ENCODE measurements around the gene FAM174C.

- TF ChIP-seq CTCF (IDR thresholded peaks at IDR 0.05) (no peak), POLR2AphosphoS5 (IDR thresholded peaks at IDR 0.05) (peak; percentile 6 to 53), POLR2A (IDR thresholded peaks at IDR 0.05; ENCODE audit: low read depth) (no peak), EP300 (IDR thresholded peaks at IDR 0.05) (no peak)
Measured at GRCh38 chr19:1253514-1254080, 21.7 kb upstream of the FAM174C start.
